Measurements from ENCODE around the gene PLPPR2. TPM values are rescaled to one million over a fixed set of nuclear protein-coding genes. Genes with fewer than 3 reads are reported as not detected.
"Not testable (repeated sequence)": the region's sequence is repeated elsewhere in the genome, so short reads cannot be mapped to it uniquely, and the experiment has no call there.

Gene PLPPR2
- total and polyA plus RNA-seq, 2 of the 4 experiments (the other 2 are of a cell fraction) = 3.9 to 45.2 TPM

DNA sequence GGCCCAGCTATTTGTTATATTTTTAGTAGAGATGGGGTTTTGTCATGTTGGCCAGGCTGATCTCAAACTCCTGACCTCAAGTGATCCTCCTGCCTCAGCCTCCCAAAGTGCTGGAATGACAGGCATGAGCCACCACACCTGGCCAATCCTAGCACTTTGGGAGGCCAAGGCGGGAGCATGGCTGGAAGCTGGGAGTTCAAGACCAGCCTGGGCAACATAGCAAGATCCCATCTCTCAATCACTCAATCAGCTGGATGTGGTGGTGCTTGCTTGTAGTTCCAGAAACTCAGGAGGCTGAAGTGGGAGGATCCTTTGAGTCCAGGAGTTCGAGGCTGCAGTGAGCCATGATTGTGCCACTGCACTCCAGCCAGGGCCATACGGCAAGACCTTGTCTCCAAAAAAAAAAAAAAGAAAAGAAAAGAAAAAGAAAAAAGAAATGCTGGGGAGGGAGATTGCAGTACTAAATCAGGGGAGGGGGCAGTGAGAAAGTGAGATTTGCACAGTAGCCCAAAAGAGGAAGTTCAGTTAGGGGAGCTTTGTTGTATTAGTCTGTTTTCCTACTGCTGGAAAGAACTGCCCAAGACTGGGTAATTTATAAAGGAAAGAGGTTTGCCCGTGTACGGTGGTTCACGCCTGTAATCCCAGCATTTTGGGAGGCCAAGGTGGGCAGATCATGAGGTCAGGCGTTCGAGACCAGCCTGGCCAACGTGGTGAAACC is 34.8 kb upstream of the PLPPR2 start:
- H3K56ac ChIP-seq (ENCODE audit: extremely low read depth, insufficient read depth, low read length); H2BK120ac ChIP-seq (ENCODE audit: low read depth, low read length); H3K4me2 ChIP-seq (ENCODE audit: low read depth, low read length); H3K27me3 ChIP-seq (ENCODE audit: control insufficient read depth, insufficient read depth, low read length); ATAC-seq (ENCODE audit: low read depth); H3K4me3 ChIP-seq (ENCODE audit: insufficient read depth, low read depth, low read length); H3K9me3 ChIP-seq (ENCODE audit: control insufficient read depth, insufficient read depth, low read length); dilution Hi-C loops (cut with HindIII; ENCODE audit: low sequenced_read_pairs, unreplicated experiment); H3K9me1 ChIP-seq (ENCODE audit: insufficient read depth, low read length); CTCF ChIA-PET; H4K5ac ChIP-seq (ENCODE audit: low read depth, low read length); H2BK20ac ChIP-seq (ENCODE audit: low read depth, low read length); H2AK5ac ChIP-seq (ENCODE audit: low read depth, low read length); H2BK5ac ChIP-seq (ENCODE audit: low read depth, low read length, poor library complexity, severe bottlenecking); H4K91ac ChIP-seq (ENCODE audit: insufficient read depth, low read depth, low read length); H4K20me1 ChIP-seq (ENCODE audit: insufficient read depth, low read length); H3K9ac ChIP-seq (ENCODE audit: low read depth, low read length); H3K79me1 ChIP-seq (ENCODE audit: low read depth in 1 of 2, low read length in 2 of 2); DNase-seq; H4K8ac ChIP-seq (ENCODE audit: low read depth in 2 of 2, low read length in 2 of 2); H2BK15ac ChIP-seq (ENCODE audit: low read depth, low read length); H3K27ac ChIP-seq (ENCODE audit: insufficient read depth, low read length); H3K23ac ChIP-seq (ENCODE audit: low read depth, low read length); BruUV-seq (replicated peaks); H2AFZ ChIP-seq (replicated peaks; ENCODE audit: low read length, poor library complexity); POLR2A ChIA-PET (ENCODE audit: unreplicated experiment); H3K18ac ChIP-seq (ENCODE audit: low read depth, low read length); H3K4ac ChIP-seq (ENCODE audit: low read depth, low read length); intact Hi-C loops (cut with micrococcal nuclease); H3K36me3 ChIP-seq (ENCODE audit: control insufficient read depth, insufficient read depth, low read length); in situ Hi-C loops (cut with MboI; ENCODE audit: low sequenced_read_pairs); H3K14ac ChIP-seq (replicated peaks; ENCODE audit: low read depth, low read length); H2AK9ac ChIP-seq (replicated peaks; ENCODE audit: low read depth, low read length, poor library complexity): not testable (repeated sequence)
- 100% methylated on average over 1 of the region's 9 CpGs; no CpG with 5 or more reads in 1 of the 2 experiments for WGBS, 2 experiments (ENCODE audit: extremely low coverage in 2 of 2, insufficient read length in 1 of 2)
- H3K4me1 ChIP-seq (ENCODE audit: control insufficient read depth, insufficient read depth, low read length) = peaks cover 12% of the 10 kb centered on the region
